ENCODE measurements around the gene HBEGF. TPM values are rescaled to one million over a fixed set of nuclear protein-coding genes. Genes with fewer than 3 reads are reported as not detected.

HBEGF gene, protein sequence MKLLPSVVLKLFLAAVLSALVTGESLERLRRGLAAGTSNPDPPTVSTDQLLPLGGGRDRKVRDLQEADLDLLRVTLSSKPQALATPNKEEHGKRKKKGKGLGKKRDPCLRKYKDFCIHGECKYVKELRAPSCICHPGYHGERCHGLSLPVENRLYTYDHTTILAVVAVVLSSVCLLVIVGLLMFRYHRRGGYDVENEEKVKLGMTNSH
- 1 to 10 TPM; 5.7 TPM for total RNA-seq

DNA sequence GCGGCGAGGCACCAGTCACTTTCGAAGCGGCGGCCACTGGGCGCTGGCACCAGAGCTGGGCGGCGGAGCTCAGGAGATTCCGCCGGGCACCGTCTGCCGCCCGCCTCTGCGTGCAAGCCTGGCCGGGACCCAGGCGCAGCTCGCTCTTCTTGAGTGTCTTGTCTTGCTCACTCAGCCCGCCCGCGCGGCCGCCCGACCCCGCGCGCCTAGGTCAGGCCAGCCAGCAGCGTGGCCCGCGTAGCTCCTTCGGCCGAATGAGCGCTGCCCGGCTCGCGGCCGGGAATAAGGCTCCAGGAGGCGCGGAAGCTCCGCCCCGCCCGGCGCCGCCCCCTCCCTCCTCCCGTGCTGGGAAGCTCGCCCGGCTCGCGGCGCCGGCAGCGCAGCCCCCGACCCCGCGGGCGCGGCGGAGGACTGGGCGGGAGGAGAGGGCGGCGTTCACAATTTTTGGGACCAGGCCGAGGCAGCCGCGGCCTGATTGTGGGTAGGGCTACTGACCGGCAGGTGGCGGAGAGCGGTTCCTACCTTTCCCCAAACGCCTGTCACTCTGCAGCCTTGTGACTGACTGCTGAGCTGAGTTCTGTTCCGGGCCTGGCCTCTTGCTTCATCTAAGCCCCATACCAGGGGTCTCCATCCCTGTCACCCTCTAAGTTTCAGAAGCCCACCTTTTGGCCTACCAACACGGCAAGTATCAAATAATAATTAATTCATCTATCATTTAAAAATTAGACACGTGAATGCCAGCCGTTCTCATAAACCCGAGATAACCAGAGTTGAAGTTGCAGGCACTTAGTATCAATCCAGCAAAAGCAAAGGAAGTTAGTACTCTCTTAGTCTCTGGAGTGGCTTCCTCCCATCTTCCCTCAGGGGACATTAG lies at the start of gene HBEGF:
HBEGF (minus strand) TSS at position 256 of the 874 bp plus-strand sequence. CDS start 275 bp downstream, outside the sequence.
- H3K27me3 Mint-ChIP-seq = peaks cover 40% of the 10 kb centered on the region
- H3K27ac Mint-ChIP-seq = no peak within 1 kb of the TSS
- H3K4me1 Mint-ChIP-seq = peaks cover 42% of the 10 kb centered on the region

DNA sequence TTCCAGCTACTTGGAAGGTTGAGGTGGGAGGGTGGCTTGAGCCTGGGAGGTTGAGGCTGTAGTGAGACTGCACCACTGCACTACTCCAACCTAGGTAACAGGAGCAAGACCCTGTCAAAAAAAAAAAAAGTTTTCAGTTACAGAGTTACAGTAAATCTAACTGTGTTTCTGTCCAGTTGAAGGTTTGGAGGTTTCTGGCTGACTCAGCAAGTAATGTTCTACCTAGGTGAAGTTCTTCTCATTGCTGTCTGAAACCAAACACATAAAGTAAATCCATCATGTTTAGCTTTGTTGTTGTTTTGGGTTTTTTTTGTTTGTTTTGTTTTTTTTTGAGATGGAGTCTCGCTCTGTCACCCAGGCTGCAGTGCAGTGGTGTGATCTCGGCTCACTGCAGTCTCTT lies 47.3 kb upstream of the HBEGF start:
- H3K4me1 Mint-ChIP-seq = no peaks in the 10 kb centered on the region
- no peak overlapping the region for H3K27ac Mint-ChIP-seq
- no peaks in the 10 kb centered on the region for H3K36me3 Mint-ChIP-seq
- H3K4me3 Mint-ChIP-seq = no peak overlapping the region
- DNase-seq = no peak
- no peaks in the 10 kb centered on the region for H3K9me3 Mint-ChIP-seq
- H3K27me3 Mint-ChIP-seq = no peaks in the 10 kb centered on the region

More for the DNA sequence above, at the start of gene HBEGF:
- H3K36me3 Mint-ChIP-seq = peaks cover 13% of the 10 kb centered on the region
- H3K9me3 Mint-ChIP-seq = peaks cover 2% of the 10 kb centered on the region
- H3K4me3 Mint-ChIP-seq = peak within 1 kb of the TSS; percentile 73
- DNase-seq = peak; percentile 56

DNA sequence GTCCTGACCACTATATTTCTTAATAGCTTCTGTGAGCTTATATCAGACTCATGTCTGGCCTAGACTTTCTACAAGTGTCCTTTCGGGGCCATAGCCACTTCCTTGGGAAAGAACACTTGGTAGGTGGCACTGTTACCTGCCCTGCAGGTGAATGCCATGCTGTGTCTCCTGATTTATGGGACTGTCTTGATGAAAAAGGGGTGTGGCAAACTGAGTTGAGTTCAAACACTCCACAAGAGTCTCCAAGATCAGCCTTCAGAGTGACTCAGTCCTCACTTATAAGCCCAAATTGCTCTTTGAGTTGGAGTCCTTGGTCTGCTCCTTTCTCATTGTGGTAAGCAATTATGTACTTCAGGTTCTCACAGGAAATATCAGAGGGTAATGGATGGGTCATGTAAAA lies 45.3 kb upstream of the HBEGF start:
- H3K4me1 Mint-ChIP-seq = no peaks in the 10 kb centered on the region
- H3K36me3 Mint-ChIP-seq = no peaks in the 10 kb centered on the region
- no peaks in the 10 kb centered on the region for H3K9me3 Mint-ChIP-seq
- no peaks in the 10 kb centered on the region for H3K27me3 Mint-ChIP-seq
- no peak overlapping the region for H3K27ac Mint-ChIP-seq
- no peak overlapping the region for H3K4me3 Mint-ChIP-seq
- no peak for DNase-seq

DNA sequence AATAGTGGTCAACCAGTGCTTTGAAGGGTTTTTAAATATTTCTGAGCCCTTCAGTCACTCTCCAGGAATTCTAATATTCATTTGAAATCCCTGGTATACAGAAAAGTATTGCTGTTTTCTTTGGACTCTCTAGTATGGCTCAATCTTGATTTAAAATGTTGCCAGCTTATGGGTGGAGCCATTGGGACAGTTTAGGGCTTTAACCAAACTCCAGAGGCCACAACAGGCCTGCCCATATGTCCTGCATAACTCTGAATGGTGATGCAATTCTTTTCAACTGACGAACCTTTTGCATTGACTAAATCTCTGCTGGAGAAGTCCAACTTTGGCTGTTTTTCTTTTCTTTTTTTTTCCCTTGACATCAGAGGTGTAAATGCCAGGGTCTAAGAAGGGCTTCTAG lies 44.9 kb upstream of the HBEGF start:
- no peaks in the 10 kb centered on the region for H3K9me3 Mint-ChIP-seq
- DNase-seq = no peak
- H3K27ac Mint-ChIP-seq = no peak overlapping the region
- H3K27me3 Mint-ChIP-seq = no peaks in the 10 kb centered on the region
- H3K4me3 Mint-ChIP-seq = no peak overlapping the region
- no peaks in the 10 kb centered on the region for H3K36me3 Mint-ChIP-seq
- no peaks in the 10 kb centered on the region for H3K4me1 Mint-ChIP-seq

DNA sequence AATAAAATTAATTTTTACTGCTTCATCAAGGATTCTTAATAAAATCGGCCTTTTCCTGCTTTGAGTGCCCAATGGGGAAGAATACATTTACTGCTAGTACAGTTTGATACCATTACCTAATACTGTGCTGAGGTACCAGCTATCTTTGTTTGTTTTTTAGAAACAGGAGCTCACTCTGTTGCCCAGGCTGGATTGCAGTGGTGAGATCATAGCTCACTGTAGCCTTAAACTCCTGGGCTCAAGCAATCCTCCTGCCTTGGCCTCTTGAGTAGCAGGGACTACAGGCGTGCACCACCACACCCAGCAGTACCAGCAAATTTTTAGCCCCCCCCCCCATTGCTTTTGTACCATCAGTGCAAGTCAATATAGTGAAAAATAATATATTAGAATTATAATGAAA lies 41.6 kb upstream of the HBEGF start:
- H3K27ac Mint-ChIP-seq = no peak overlapping the region
- DNase-seq = no peak
- H3K27me3 Mint-ChIP-seq = no peaks in the 10 kb centered on the region
- H3K4me3 Mint-ChIP-seq = no peak overlapping the region
- no peaks in the 10 kb centered on the region for H3K9me3 Mint-ChIP-seq
- no peaks in the 10 kb centered on the region for H3K36me3 Mint-ChIP-seq
- H3K4me1 Mint-ChIP-seq = peaks cover 4% of the 10 kb centered on the region

DNA sequence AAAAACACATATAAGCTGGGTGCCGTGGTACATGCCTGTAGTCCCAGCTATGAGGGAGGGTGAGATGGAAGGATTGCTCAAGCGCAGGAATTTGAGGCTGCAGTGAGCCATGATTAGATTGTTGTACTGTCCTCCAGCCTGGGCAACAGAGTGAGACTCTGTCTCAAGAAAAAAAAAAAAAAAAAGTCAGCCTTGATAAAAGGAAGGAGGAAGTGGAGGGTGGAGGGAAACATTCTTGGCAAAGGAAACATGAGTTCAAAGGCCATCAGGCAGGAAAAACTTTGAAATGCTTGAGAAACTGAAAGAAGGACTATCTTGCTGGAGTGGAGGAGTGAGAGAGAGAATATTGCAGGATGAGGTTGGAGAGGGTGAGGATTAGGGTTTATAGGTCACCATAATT lies 36.9 kb upstream of the HBEGF start:
- DNase-seq = no peak
- H3K27ac Mint-ChIP-seq = no peak overlapping the region
- H3K27me3 Mint-ChIP-seq = no peaks in the 10 kb centered on the region
- H3K4me3 Mint-ChIP-seq = no peak overlapping the region
- no peaks in the 10 kb centered on the region for H3K9me3 Mint-ChIP-seq
- H3K4me1 Mint-ChIP-seq = peaks cover 7% of the 10 kb centered on the region
- H3K36me3 Mint-ChIP-seq = no peaks in the 10 kb centered on the region

DNA sequence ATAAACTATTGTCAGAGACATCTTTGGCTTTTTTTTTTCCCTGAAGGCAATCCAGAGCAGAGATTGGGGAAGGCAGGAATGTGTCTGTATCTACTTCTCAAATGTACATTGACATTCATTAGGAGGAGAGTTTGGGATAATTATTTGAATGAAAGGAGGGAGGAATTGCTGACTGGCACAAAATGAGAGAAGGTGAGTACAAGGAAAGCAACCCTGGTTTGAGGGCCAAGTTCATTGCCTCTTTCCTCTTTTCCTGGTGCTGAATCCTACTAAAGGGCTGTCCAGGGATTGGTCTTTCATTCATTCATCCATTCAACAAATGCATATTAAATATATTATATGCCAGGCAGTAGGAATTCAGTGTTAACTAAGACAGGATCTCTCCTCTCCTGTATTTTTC lies 36.5 kb upstream of the HBEGF start:
- Mint-ChIP-seq H3K4me3 (no peak overlapping the region), H3K27ac (no peak overlapping the region), H3K9me3 (no peaks in the 10 kb centered on the region), H3K36me3 (no peaks in the 10 kb centered on the region), H3K27me3 (no peaks in the 10 kb centered on the region), H3K4me1 (peaks cover 7% of the 10 kb centered on the region)
- no peak for DNase-seq

DNA sequence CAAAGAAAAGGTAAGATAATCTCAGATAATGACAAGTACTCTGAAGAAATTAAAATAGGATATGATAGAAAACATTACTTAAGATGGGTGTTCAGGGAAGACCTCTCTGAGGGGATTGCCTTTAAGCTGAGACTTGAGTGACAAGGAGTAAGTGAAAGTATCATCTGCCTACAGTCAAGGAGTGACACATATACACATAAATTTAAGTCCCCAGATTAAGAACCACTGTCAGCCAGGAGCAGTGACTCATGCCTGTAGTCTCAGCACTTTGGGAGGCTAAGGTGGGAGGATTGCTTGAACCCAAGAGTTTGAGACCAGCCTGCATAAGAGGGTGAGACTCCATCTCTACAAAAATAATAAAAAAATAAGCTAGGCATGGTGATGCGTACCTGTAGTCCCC lies 35.6 kb upstream of the HBEGF start:
- Mint-ChIP-seq H3K36me3 (no peaks in the 10 kb centered on the region), H3K9me3 (no peaks in the 10 kb centered on the region), H3K4me1 (peaks cover 7% of the 10 kb centered on the region), H3K4me3 (no peak overlapping the region), H3K27me3 (no peaks in the 10 kb centered on the region), H3K27ac (no peak overlapping the region)
- no peak for DNase-seq

DNA sequence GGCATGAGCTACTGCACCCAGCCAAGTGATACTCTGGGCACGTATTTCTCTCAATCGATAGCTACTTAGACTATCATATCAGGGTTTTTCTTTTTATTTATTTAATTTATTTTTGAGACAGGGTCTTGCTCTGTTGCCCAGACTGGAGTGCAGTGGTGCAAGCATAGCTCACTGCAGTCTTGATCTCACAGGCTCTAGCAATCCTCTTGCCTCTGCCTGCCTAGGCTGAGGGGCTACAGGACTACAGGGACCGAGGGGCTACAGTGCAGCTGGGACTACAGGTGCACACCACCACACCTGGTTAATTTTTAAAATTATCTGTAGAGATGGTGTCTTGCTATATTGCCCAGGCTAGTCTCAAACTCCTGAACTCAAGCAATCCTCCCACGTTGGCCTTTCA lies 34.9 kb upstream of the HBEGF start:
- H3K4me1 Mint-ChIP-seq = peaks cover 7% of the 10 kb centered on the region
- H3K27me3 Mint-ChIP-seq = no peaks in the 10 kb centered on the region
- no peak for DNase-seq
- no peaks in the 10 kb centered on the region for H3K9me3 Mint-ChIP-seq
- no peaks in the 10 kb centered on the region for H3K36me3 Mint-ChIP-seq
- H3K4me3 Mint-ChIP-seq = no peak overlapping the region
- H3K27ac Mint-ChIP-seq = no peak overlapping the region

DNA sequence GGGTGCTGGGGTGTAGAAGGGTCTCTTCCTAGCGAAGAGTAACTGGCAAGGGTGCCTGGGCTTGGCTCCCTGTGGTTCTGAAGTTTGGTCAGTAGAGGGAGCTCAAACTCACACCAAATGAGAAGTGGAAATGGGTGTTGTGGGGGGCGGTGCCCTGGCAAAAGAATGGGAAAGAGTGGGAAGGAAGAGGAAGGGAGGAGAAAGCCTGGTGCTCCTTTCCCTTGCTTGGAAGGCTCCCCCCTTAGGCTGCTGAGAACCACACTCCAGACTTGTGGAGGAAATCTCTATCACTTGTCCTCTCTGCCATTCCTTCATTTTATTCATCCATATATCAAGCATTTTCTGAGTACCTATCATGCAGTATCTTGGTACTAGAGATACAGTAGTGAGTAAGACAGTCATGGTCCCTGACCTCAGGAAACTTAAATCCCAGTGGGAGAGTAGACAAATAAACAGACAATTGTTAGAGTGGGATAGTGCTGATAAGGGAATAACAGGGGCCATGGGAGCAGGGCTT lies 26.6 kb upstream of the HBEGF start:
- H3K9me3 Mint-ChIP-seq = no peaks in the 10 kb centered on the region
- no peaks in the 10 kb centered on the region for H3K27me3 Mint-ChIP-seq
- no peak overlapping the region for H3K4me3 Mint-ChIP-seq
- no peak overlapping the region for H3K27ac Mint-ChIP-seq
- DNase-seq = peak; percentile 27
- H3K4me1 Mint-ChIP-seq = peaks cover 5% of the 10 kb centered on the region
- no peaks in the 10 kb centered on the region for H3K36me3 Mint-ChIP-seq

DNA sequence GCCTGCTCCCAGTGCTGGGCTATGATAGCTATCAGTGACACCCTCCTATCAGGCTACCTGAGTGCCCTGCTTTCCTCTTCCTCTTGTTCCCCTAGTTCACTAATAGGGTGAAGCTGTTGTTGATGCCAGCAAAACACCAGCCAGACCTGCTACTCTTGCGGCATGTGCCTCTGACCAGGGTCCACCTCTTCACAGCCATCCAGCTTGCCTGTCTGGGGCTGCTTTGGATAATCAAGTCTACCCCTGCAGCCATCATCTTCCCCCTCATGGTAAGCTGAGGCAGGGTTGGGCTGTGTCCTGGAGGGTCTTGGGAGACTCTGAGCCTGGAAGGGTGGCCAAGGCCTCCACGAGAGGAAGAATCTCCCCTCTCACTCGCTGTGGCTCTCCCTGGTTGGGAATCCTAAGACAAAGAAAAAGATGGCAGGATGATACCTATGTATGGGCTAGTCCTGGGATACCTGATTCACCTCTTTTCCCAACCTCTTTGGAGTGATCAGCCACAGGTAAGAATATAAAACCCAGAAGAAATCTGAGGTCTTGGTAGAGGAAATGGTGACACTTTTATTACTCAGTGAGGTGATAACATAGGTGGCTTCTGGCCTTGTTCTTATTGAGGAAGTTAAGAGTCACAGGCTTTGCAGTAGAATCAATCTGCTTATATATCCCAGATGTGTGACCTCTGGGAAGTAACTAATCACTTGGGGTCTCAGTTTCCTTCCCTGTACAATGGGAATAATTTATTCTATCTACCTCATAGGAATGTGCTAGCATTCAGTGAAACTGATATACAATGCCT lies 25.2 kb upstream of the HBEGF start:
- Mint-ChIP-seq H3K4me1 (peaks cover 5% of the 10 kb centered on the region), H3K27me3 (no peaks in the 10 kb centered on the region), H3K36me3 (no peaks in the 10 kb centered on the region), H3K27ac (no peak overlapping the region), H3K4me3 (no peak overlapping the region), H3K9me3 (no peaks in the 10 kb centered on the region)
- no peak for DNase-seq

DNA sequence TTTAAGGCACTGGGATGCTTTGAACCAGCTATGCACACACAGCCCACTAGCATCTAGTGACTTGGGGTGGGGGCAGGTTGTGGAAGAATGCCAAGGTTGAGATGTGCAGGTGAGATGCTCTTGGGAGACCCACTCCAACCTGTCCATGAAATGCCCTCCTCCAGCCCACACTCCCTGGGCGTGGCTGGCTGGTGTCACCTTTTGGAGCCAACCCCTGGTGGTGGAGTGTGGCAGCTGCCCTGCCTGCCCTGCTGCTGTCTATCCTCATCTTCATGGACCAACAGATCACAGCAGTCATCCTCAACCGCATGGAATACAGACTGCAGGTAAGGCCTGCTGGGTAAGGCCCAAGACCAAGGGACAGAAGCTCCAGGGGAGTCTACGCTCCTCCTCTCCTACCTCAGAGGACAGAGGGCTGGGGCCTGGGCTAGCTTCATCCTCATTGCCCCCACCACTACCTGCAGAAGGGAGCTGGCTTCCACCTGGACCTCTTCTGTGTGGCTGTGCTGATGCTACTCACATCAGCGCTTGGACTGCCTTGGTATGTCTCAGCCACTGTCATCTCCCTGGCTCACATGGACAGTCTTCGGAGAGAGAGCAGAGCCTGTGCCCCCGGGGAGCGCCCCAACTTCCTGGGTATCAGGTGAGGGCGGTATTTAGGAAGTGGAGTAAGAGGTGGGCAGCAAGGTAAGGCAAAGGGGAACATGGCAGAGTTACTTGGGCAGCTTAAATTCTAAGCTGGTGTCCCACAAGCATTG lies 21.0 kb upstream of the HBEGF start:
- Mint-ChIP-seq H3K27me3 (no peaks in the 10 kb centered on the region), H3K36me3 (no peaks in the 10 kb centered on the region), H3K9me3 (no peaks in the 10 kb centered on the region), H3K4me1 (peaks cover 5% of the 10 kb centered on the region), H3K4me3 (no peak overlapping the region), H3K27ac (no peak overlapping the region)
- no peak for DNase-seq

DNA sequence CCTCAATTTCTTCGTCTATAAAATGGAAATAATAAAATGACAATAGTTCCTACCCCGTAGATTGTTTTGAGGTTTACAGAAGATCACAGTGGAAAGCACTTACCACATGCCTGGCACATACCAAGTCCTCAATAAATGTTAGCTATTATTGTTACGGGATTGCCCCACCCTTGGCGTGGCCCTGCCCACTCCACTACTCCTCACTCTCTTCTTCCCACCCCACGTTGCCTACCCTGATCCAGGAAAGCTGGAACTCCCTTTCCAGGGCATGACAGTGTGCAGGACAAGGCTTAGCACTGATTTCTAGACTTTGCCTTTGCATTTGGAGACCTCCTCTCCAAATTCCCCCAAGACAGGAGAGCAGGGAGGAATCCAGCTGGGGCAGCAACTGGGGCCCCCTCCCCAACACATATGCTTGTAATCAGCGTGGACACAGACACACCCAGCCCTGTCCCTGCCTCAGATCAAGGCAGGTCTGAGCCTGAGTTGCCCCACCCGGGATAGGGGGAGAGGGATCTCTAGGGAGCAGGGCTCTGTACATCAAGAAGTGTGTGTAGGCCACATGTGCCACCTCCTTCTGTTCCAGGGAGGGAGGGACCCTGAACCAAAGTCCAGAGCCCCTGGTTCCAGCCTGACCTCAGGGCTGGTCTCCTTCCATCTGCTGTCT lies 20.3 kb upstream of the HBEGF start:
- no peaks in the 10 kb centered on the region for H3K9me3 Mint-ChIP-seq
- no peak overlapping the region for H3K27ac Mint-ChIP-seq
- no peaks in the 10 kb centered on the region for H3K36me3 Mint-ChIP-seq
- H3K4me1 Mint-ChIP-seq = peaks cover 5% of the 10 kb centered on the region
- DNase-seq = no peak
- H3K4me3 Mint-ChIP-seq = no peak overlapping the region
- H3K27me3 Mint-ChIP-seq = no peaks in the 10 kb centered on the region

DNA sequence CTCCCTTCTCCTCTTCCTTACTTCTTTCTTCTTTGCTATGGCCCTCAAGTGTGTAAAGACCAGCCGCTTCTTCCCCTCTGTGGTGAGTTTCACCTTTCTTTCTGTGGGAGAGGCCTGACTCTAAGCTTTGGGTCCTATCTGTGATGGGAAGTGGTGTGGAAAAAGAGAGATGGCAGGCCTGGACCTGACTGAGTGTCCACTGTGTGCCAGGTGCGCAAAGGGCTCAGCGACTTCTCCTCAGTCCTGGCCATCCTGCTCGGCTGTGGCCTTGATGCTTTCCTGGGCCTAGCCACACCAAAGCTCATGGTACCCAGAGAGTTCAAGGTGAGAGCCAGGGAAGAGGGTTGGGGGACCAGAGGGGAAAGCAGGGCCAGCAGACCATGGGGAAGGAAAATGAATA lies 19.5 kb upstream of the HBEGF start:
- H3K4me3 Mint-ChIP-seq = no peak overlapping the region
- H3K36me3 Mint-ChIP-seq = no peaks in the 10 kb centered on the region
- no peak for DNase-seq
- no peaks in the 10 kb centered on the region for H3K9me3 Mint-ChIP-seq
- peaks cover 5% of the 10 kb centered on the region for H3K4me1 Mint-ChIP-seq
- no peak overlapping the region for H3K27ac Mint-ChIP-seq
- H3K27me3 Mint-ChIP-seq = no peaks in the 10 kb centered on the region
